Breast epithelium (tissue), 4 donors: ENCODE measurements around the gene RND3. TPM values are rescaled to one million over a fixed set of nuclear protein-coding genes. Genes with fewer than 3 reads are reported as not detected.

Experiments
- DNase-seq, 2 donors: peaks; one replicate each; pipeline ENCODE4 v3.0.0-alpha.2; 2019; ENCODE audit warnings: low spot score in 2 of 2
- H3K27ac ChIP-seq, 2 donors: fragments of 200-600 bp; sonication (generic) in 1 of 2; one replicate each; pipeline ENCODE4 v1.5.1; 2016 to 2019; ENCODE audit warnings: mild to moderate bottlenecking in 1 of 2
- H3K27me3 ChIP-seq, 2 donors: fragments of 200-600 bp; sonication (generic) in 1 of 2; one replicate each; pipeline versions ENCODE4 v1.5.1 to v1.6.0; 2017 to 2019; ENCODE audit warnings: control low read depth in 1 of 2, mild to moderate bottlenecking in 1 of 2
- H3K36me3 ChIP-seq: fragments of 200-600 bp; one replicate; pipeline ENCODE4 v1.5.1; 2019
- H3K4me1 ChIP-seq, 2 donors: fragments of 200-600 bp; sonication (generic); one replicate each; pipeline ENCODE4 v1.5.1; 2016 to 2019; ENCODE audit warnings: control low read depth in 1 of 2
- H3K4me3 ChIP-seq, 3 donors: fragments of 200-600 bp; sonication (generic); 1 replicate in 2 of 3; 2 replicates in 1 of 3; pipeline ENCODE4 v1.5.1; 2016 to 2019; ENCODE audit warnings: mild to moderate bottlenecking in 3 of 3, moderate library complexity in 2 of 3
- H3K9me3 ChIP-seq, 2 donors: fragments of 200-600 bp; sonication (generic) in 1 of 2; one replicate each; pipeline ENCODE4 v1.5.1; 2016 to 2019; ENCODE audit warnings: control low read depth in 1 of 2
- POLR2A ChIP-seq: fragments of 450-650 bp; IDR thresholded peaks from one replicate; pipeline ENCODE4 v1.6.1; 2016; ENCODE audit warnings: antibody characterized with exemption, mild to moderate bottlenecking, moderate library complexity
- POLR2AphosphoS5 ChIP-seq, 3 donors: sonication (generic); formaldehyde crosslinking; IDR thresholded peaks; one replicate each; pipeline ENCODE4 v1.6.1; 2017; ENCODE audit warnings: antibody characterized with exemption in 3 of 3
- intact Hi-C: fragments of 100-400 bp; cut with DNase I; formaldehyde crosslinking; loops from one replicate; pipeline ENCODE4 v1.15.1; 2023; ENCODE audit warnings: low total_unique reads
- total RNA-seq, 3 donors: library from RNA; depleted of rRNA; stranded (reverse); fragments of >200 nt; gene quantifications; one replicate each; pipeline ENCODE4 v1.1.0, GENCODE V29; 2016
- TF ChIP-seq, protein P1 (sequence below), 3 donors: fragments of 450-650 bp; IDR thresholded peaks; one replicate each; pipeline ENCODE4 v1.5.1; 2016 to 2017; ENCODE audit warnings: antibody characterized with exemption in 3 of 3, mild to moderate bottlenecking in 3 of 3, moderate library complexity in 3 of 3

The RND3 gene
- total RNA-seq, 3 donors from 2014 or later = 89.1 to 105 (median 98.0) TPM

DNA sequence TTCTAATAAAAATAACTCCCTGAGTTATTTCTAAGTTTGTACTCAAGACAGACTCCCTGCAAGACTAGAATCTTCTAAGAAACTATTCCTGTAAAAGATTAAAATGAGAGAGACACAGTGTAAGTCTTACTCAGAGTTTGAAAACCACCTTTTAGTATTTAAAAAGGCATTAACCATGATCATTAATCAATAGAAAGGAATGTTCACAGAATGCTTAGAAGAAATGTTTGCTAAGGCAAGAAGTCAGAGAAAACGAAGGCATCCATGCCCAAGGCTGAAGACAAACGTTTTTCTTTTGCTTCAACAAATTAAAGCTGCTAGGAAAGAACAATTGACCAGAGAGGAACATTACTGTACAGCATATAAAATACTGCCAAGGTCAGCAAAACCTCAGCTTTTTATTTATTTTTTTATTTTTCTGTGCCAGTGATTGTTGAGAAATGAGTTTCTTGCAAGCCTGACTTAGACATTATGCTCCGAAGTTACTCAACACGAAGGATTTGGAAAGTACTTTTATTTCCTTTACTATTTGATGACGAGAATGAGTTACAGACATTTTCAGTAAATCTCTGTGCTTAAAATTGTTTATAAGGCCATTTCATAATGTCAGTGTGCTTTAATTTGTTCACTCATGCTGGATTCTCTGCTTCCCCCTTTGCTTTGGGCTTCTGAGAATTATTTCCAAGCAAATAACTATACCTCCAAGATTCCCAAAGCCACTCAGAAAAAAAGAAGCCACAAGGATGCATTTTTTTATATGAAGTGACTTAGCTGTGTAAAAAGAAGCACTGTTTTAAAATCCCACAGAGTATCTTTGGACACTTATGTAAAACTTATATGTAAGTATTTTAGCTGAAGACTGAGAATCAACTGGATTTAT is 20.5 kb downstream of the RND3 start:
- H3K4me1 ChIP-seq = no peaks in the 10 kb centered on the region
- peak overlapping the region; percentile 29 to 75 for H3K27ac ChIP-seq
- no peak for DNase-seq
- H3K36me3 ChIP-seq = peaks cover 2% of the 10 kb centered on the region
- intact Hi-C loops = no loop called here
- TF ChIP-seq POLR2A (no peak), POLR2AphosphoS5 (IDR thresholded peaks at IDR 0.05) (no peak)
- TF ChIP-seq, protein P1, sequence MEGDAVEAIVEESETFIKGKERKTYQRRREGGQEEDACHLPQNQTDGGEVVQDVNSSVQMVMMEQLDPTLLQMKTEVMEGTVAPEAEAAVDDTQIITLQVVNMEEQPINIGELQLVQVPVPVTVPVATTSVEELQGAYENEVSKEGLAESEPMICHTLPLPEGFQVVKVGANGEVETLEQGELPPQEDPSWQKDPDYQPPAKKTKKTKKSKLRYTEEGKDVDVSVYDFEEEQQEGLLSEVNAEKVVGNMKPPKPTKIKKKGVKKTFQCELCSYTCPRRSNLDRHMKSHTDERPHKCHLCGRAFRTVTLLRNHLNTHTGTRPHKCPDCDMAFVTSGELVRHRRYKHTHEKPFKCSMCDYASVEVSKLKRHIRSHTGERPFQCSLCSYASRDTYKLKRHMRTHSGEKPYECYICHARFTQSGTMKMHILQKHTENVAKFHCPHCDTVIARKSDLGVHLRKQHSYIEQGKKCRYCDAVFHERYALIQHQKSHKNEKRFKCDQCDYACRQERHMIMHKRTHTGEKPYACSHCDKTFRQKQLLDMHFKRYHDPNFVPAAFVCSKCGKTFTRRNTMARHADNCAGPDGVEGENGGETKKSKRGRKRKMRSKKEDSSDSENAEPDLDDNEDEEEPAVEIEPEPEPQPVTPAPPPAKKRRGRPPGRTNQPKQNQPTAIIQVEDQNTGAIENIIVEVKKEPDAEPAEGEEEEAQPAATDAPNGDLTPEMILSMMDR (IDR thresholded peaks at IDR 0.05) = no peak
- H3K9me3 ChIP-seq = no peaks in the 10 kb centered on the region
- no peak overlapping the region for H3K4me3 ChIP-seq
- no peaks in the 10 kb centered on the region for H3K27me3 ChIP-seq

DNA sequence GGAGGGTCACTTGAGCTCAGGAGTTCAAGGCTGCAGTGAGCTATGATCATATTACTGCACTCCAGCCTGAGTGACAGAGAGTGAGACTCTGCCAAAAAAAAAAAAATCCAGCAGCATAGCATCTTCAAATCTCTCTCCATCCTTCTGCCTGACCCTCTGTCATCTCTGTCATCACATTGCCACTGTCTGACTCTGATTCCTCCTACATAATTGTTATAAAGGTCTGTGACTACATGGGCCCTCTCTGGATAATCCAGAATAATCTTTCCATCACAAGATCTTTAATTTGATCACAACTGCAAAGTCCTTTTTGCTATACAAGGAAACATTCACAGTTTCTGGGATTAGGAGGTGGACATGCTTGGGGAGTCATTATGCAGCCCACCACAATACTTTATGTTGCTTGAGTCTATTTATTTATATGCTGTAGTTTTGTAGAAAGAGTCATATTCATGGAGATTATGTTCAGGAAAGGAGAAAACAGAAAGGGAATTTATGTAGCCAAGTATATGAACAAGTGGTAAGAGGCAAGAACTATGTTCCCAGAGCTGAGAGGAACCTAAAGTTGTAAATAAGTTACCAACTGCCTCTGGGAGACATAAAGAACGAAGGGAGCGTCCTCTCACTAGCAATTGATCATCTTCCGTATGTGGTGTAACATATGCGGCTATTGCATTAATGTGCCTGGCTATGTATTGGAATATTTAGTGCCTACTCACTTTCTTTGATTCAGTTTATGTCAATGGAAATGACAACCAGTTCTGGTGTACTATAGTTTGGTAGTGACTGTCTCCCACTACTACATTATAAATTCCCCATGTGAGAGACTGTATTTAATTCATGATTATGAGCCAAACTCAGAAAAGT is 21.5 kb downstream of the RND3 start:
- Histone ChIP-seq H3K9me3 (no peaks in the 10 kb centered on the region), H3K4me3 (no peak overlapping the region), H3K36me3 (no peaks in the 10 kb centered on the region), H3K4me1 (no peaks in the 10 kb centered on the region), H3K27ac (peak overlapping the region; percentile 19 to 51), H3K27me3 (no peaks in the 10 kb centered on the region)
- TF ChIP-seq POLR2A (no peak), POLR2AphosphoS5 (IDR thresholded peaks at IDR 0.05) (no peak)
- TF ChIP-seq, protein P1 (IDR thresholded peaks at IDR 0.05) = no peak
- DNase-seq = no peak
- intact Hi-C loops = no loop called here

DNA sequence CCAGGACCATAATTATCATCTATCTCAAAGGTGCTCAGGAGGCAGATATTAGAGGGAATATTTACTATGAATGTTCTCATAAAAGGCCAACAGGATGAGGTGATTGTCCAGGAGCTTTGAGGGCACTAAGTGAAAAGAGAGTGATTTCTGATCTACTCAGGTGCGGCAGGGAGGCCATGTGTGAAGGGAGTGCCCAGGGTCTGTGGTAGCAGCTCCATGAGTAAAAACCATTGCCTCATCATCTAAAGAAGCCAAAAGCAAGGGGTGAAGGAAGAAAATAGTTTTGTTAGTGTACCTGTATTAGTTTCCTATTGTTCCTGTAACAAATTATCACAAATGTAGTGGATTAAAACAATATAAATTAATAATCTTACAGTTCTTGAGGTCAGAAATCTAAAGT is 22.5 kb downstream of the RND3 start:
- TF ChIP-seq, protein P1 (IDR thresholded peaks at IDR 0.05) = no peak
- TF ChIP-seq POLR2A (no peak), POLR2AphosphoS5 (IDR thresholded peaks at IDR 0.05) (no peak)
- Histone ChIP-seq H3K27ac (no peak overlapping the region), H3K36me3 (no peaks in the 10 kb centered on the region), H3K4me1 (no peaks in the 10 kb centered on the region), H3K9me3 (no peaks in the 10 kb centered on the region), H3K27me3 (no peaks in the 10 kb centered on the region), H3K4me3 (no peak overlapping the region)
- DNase-seq = no peak
- intact Hi-C loops = no loop called here

DNA sequence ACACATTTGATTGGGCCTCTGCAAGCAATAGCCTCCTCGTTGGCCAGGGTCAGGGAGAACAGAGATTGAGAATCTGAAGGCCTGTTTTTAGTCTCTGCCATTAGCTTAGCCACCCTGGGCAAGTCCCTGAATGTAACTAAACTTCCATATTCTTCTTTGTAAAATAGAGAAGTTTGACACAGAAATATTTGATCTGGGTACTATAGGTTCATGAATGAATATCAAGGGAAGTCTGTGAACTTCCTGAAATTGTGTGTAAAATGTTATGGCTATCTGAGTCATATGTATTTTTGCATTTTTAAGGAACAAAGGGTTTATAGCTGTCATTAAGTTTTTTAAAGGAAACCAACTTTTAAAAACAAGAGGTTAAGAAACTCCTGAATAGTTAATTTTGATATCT is 23.2 kb downstream of the RND3 start:
- TF ChIP-seq, protein P1 (IDR thresholded peaks at IDR 0.05) = no peak
- TF ChIP-seq POLR2A (no peak), POLR2AphosphoS5 (IDR thresholded peaks at IDR 0.05) (no peak)
- no peak overlapping the region for H3K27ac ChIP-seq

DNA sequence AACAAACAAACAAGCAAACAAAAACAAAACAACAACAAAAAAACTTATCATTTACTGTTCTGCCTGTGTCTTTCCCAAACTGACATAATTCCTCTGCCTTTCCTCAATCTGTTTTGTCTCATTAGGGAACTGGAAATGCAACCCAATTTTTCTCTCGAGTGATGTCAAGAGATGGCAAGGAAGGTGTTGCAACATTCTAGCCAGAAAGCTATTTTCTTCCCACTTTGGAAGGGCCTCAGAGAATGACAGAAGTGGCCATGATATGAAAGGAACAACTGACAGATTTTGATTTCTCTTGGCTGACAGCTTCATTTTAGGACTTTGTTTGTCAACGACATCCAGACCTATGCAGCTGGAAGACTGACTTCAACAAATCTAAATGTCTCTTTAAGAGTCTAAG is 24.7 kb downstream of the RND3 start:
- DNase-seq = no peak
- Histone ChIP-seq H3K27me3 (no peaks in the 10 kb centered on the region), H3K9me3 (no peaks in the 10 kb centered on the region), H3K36me3 (no peaks in the 10 kb centered on the region), H3K4me3 (no peak overlapping the region), H3K27ac (no peak overlapping the region), H3K4me1 (no peaks in the 10 kb centered on the region)
- intact Hi-C loops = no loop called here
- no peak for TF ChIP-seq POLR2A
- no peak for TF ChIP-seq POLR2AphosphoS5 (IDR thresholded peaks at IDR 0.05)
- TF ChIP-seq, protein P1 (IDR thresholded peaks at IDR 0.05) = no peak

More for the DNA sequence above, 23.2 kb downstream of the RND3 start:
- no peaks in the 10 kb centered on the region for H3K36me3 ChIP-seq
- DNase-seq = no peak
- intact Hi-C loops = no loop called here
- H3K27me3 ChIP-seq = no peaks in the 10 kb centered on the region
- H3K9me3 ChIP-seq = no peaks in the 10 kb centered on the region
- no peak overlapping the region for H3K4me3 ChIP-seq
- no peaks in the 10 kb centered on the region for H3K4me1 ChIP-seq
